Measurements from ENCODE around the gene TEC. TPM values are rescaled to one million over a fixed set of nuclear protein-coding genes. Genes with fewer than 3 reads are reported as not detected.

TEC gene
- total and polyA plus RNA-seq, 3 experiments from 2014 or later, result 1.6 to 2.4 (median 1.6) TPM

GRCh38 chr4:48110452-48110978, 159.1 kb downstream of the TEC start:
- Histone ChIP-seq H3K4me1 (ENCODE audit: insufficient read depth, low read length) (peaks cover 17% of the 10 kb centered on the region), H3K9me3 (ENCODE audit: low read length) (no peaks in the 10 kb centered on the region), H3K27me3 (ENCODE audit: insufficient read depth, low read length, poor library complexity, severe bottlenecking) (no peaks in the 10 kb centered on the region), H3K4me3 (ENCODE audit: low read length) (no peak overlapping the region), H3K27ac (ENCODE audit: low read depth, low read length) (no peak overlapping the region), H3K36me3 (ENCODE audit: insufficient read depth, low read length) (peaks cover 13% of the 10 kb centered on the region)
- H3K4me3 Mint-ChIP-seq, result peak overlapping the region in 3 of 7 donors; percentile 8 to 78 (median 58)
- H3K9me3 Mint-ChIP-seq, result no peaks in the 10 kb centered on the region
- H3K27ac Mint-ChIP-seq, result peak overlapping the region in 5 of 8 donors; percentile 32 to 61 (median 50)
- H3K27me3 Mint-ChIP-seq, result no peaks in the 10 kb centered on the region
- POLR2A ChIA-PET, result interaction anchor here (0.5 kb wide), 1 partner anchor 231 kb away, joined by 3 read pairs; the partner anchor contains the start of gene SLAIN2
- CTCF ChIA-PET, result interaction anchor here (1.8 to 3.3 kb wide), 4 partner anchors 18 to 92 kb away, joined by 5 to 27 read pairs (median 14); no protein-coding TSS in a partner anchor
- peaks cover 50 to 54% (median 50%) of the 10 kb centered on the region in 3 donors for H3K4me1 Mint-ChIP-seq
- peaks cover 0 to 56% (median 6%) of the 10 kb centered on the region in 3 donors for H3K36me3 Mint-ChIP-seq
- DNase-seq, result no peak

GRCh38 chr4:48109413-48110263, 160.0 kb downstream of the TEC start:
- Mint-ChIP-seq H3K27ac (peak overlapping the region in 5 of 8 donors; percentile 13 to 92 (median 70)), H3K27me3 (no peaks in the 10 kb centered on the region), H3K4me3 (peak overlapping the region in 1 of 7 donors; percentile 19), H3K9me3 (no peaks in the 10 kb centered on the region), H3K36me3 (peaks cover 0 to 56% (median 6%) of the 10 kb centered on the region in 3 donors), H3K4me1 (peaks cover 45 to 49% (median 46%) of the 10 kb centered on the region in 3 donors)
- H3K9me3 ChIP-seq (ENCODE audit: low read length), result no peaks in the 10 kb centered on the region
- H3K4me1 ChIP-seq (ENCODE audit: insufficient read depth, low read length), result peaks cover 17% of the 10 kb centered on the region
- no peak overlapping the region for H3K4me3 ChIP-seq (ENCODE audit: low read length)
- H3K27me3 ChIP-seq (ENCODE audit: insufficient read depth, low read length, poor library complexity, severe bottlenecking), result no peaks in the 10 kb centered on the region
- ChIA-PET POLR2A (interaction anchor here (0.5 kb wide), 1 partner anchor 232 kb away, joined by 3 read pairs; the partner anchor contains the start of gene SLAIN2), CTCF (interaction anchor here (0.8 to 3.3 kb wide), 11 partner anchors 14 to 165 kb away, joined by 3 to 27 read pairs (median 5); no protein-coding TSS in a partner anchor)
- DNase-seq, result peak in 2 of 5 donors; percentile 29 to 49
- H3K36me3 ChIP-seq (ENCODE audit: insufficient read depth, low read length), result peaks cover 13% of the 10 kb centered on the region
- no peak overlapping the region for H3K27ac ChIP-seq (ENCODE audit: low read depth, low read length)

GRCh38 chr4:48108309-48109073, 161.1 kb downstream of the TEC start:
- H3K4me3 ChIP-seq (ENCODE audit: low read length), result no peak overlapping the region
- CTCF ChIA-PET, result interaction anchor here (0.8 to 3.3 kb wide), 10 partner anchors 18 to 164 kb away, joined by 3 to 27 read pairs (median 4); no protein-coding TSS in a partner anchor
- Mint-ChIP-seq H3K27ac (no peak overlapping the region), H3K36me3 (peaks cover 0 to 55% (median 6%) of the 10 kb centered on the region in 3 donors), H3K4me3 (no peak overlapping the region), H3K27me3 (no peaks in the 10 kb centered on the region), H3K4me1 (peaks cover 33 to 40% (median 37%) of the 10 kb centered on the region in 3 donors), H3K9me3 (no peaks in the 10 kb centered on the region)
- POLR2A ChIA-PET, result no interaction called here
- no peak overlapping the region for H3K27ac ChIP-seq (ENCODE audit: low read depth, low read length)
- no peaks in the 10 kb centered on the region for H3K27me3 ChIP-seq (ENCODE audit: insufficient read depth, low read length, poor library complexity, severe bottlenecking)
- H3K4me1 ChIP-seq (ENCODE audit: insufficient read depth, low read length), result peaks cover 9% of the 10 kb centered on the region
- no peaks in the 10 kb centered on the region for H3K9me3 ChIP-seq (ENCODE audit: low read length)
- DNase-seq, result no peak
- H3K36me3 ChIP-seq (ENCODE audit: insufficient read depth, low read length), result peaks cover 17% of the 10 kb centered on the region

GRCh38 chr4:48105230-48105629, 164.4 kb downstream of the TEC start:
- H3K4me3 Mint-ChIP-seq, result no peak overlapping the region

GRCh38 chr4:48103483-48104139, 166.0 kb downstream of the TEC start:
- no peak overlapping the region for H3K27ac ChIP-seq (ENCODE audit: low read depth, low read length)
- no peaks in the 10 kb centered on the region for H3K9me3 ChIP-seq (ENCODE audit: low read length)
- peaks cover 19% of the 10 kb centered on the region for H3K36me3 ChIP-seq (ENCODE audit: insufficient read depth, low read length)
- ChIA-PET POLR2A (no interaction called here), CTCF (no interaction called here)
- Mint-ChIP-seq H3K4me3 (no peak overlapping the region), H3K4me1 (peaks cover 13 to 15% (median 15%) of the 10 kb centered on the region in 3 donors), H3K9me3 (no peaks in the 10 kb centered on the region), H3K27ac (peak overlapping the region in 7 of 8 donors; percentile 1 to 79 (median 52)), H3K36me3 (peaks cover 0 to 49% (median 5%) of the 10 kb centered on the region in 3 donors), H3K27me3 (no peaks in the 10 kb centered on the region)
- H3K4me3 ChIP-seq (ENCODE audit: low read length), result no peak overlapping the region
- no peak for DNase-seq
- H3K4me1 ChIP-seq (ENCODE audit: insufficient read depth, low read length), result no peaks in the 10 kb centered on the region
- no peaks in the 10 kb centered on the region for H3K27me3 ChIP-seq (ENCODE audit: insufficient read depth, low read length, poor library complexity, severe bottlenecking)

More at GRCh38 chr4:48105230-48105629, 164.4 kb downstream of the TEC start:
- H3K27ac ChIP-seq (ENCODE audit: low read depth, low read length), result no peak overlapping the region
- Mint-ChIP-seq H3K36me3 (peaks cover 0 to 51% (median 6%) of the 10 kb centered on the region in 3 donors), H3K4me1 (peaks cover 22 to 23% (median 22%) of the 10 kb centered on the region in 3 donors), H3K9me3 (no peaks in the 10 kb centered on the region), H3K27ac (peak overlapping the region in 1 of 8 donors; percentile 31), H3K27me3 (no peaks in the 10 kb centered on the region)
- CTCF ChIA-PET, result interaction anchor here (1.0 kb wide), 1 partner anchor 18 kb away, joined by 3 read pairs; no protein-coding TSS in a partner anchor
- H3K36me3 ChIP-seq (ENCODE audit: insufficient read depth, low read length), result peaks cover 26% of the 10 kb centered on the region
- no peaks in the 10 kb centered on the region for H3K27me3 ChIP-seq (ENCODE audit: insufficient read depth, low read length, poor library complexity, severe bottlenecking)
- H3K9me3 ChIP-seq (ENCODE audit: low read length), result no peaks in the 10 kb centered on the region
- H3K4me1 ChIP-seq (ENCODE audit: insufficient read depth, low read length), result no peaks in the 10 kb centered on the region
- no peak overlapping the region for H3K4me3 ChIP-seq (ENCODE audit: low read length)
- DNase-seq, result no peak
- POLR2A ChIA-PET, result no interaction called here

GRCh38 chr4:48102303-48102702, 167.3 kb downstream of the TEC start:
- DNase-seq, result no peak
- H3K36me3 Mint-ChIP-seq, result peaks cover 0 to 49% (median 6%) of the 10 kb centered on the region in 3 donors
- H3K27me3 Mint-ChIP-seq, result no peaks in the 10 kb centered on the region
- H3K4me3 Mint-ChIP-seq, result no peak overlapping the region
- H3K27ac Mint-ChIP-seq, result peak overlapping the region in 2 of 8 donors; percentile 14 to 80
- no peaks in the 10 kb centered on the region for H3K9me3 Mint-ChIP-seq
- H3K4me1 Mint-ChIP-seq, result peaks cover 13 to 15% (median 13%) of the 10 kb centered on the region in 3 donors
- H3K9me3 ChIP-seq (ENCODE audit: low read length), result no peaks in the 10 kb centered on the region
- no peaks in the 10 kb centered on the region for H3K4me1 ChIP-seq (ENCODE audit: insufficient read depth, low read length)
- ChIA-PET POLR2A (no interaction called here), CTCF (interaction anchor here (1.1 kb wide), 1 partner anchor 32 kb away, joined by 3 read pairs; no protein-coding TSS in a partner anchor)
- no peaks in the 10 kb centered on the region for H3K27me3 ChIP-seq (ENCODE audit: insufficient read depth, low read length, poor library complexity, severe bottlenecking)
- H3K36me3 ChIP-seq (ENCODE audit: insufficient read depth, low read length), result peaks cover 19% of the 10 kb centered on the region
- H3K27ac ChIP-seq (ENCODE audit: low read depth, low read length), result no peak overlapping the region
- no peak overlapping the region for H3K4me3 ChIP-seq (ENCODE audit: low read length)

- DNase-seq, result no peak
- peaks cover 3 to 50% (median 11%) of the 10 kb centered on the region in 3 donors for H3K36me3 Mint-ChIP-seq
- no peaks in the 10 kb centered on the region for H3K9me3 Mint-ChIP-seq
- H3K4me3 Mint-ChIP-seq, result no peak overlapping the region
- Histone ChIP-seq H3K36me3 (ENCODE audit: insufficient read depth, low read length) (peaks cover 23% of the 10 kb centered on the region), H3K27me3 (ENCODE audit: insufficient read depth, low read length, poor library complexity, severe bottlenecking) (no peaks in the 10 kb centered on the region), H3K9me3 (ENCODE audit: low read length) (no peaks in the 10 kb centered on the region), H3K4me1 (ENCODE audit: insufficient read depth, low read length) (no peaks in the 10 kb centered on the region), H3K27ac (ENCODE audit: low read depth, low read length) (no peak overlapping the region), H3K4me3 (ENCODE audit: low read length) (no peak overlapping the region)
- H3K27me3 Mint-ChIP-seq, result no peaks in the 10 kb centered on the region
- ChIA-PET POLR2A (no interaction called here), CTCF (no interaction called here)
- no peak overlapping the region for H3K27ac Mint-ChIP-seq
- H3K4me1 Mint-ChIP-seq, result peaks cover 10 to 13% (median 11%) of the 10 kb centered on the region in 3 donors
These were observed 169.4 kb downstream of the TEC start for GRCh38 chr4:48100256-48100655.

Measured in CD8-positive, alpha-beta memory T cell (primary cell).